NCI-H2196 treated with DMSO at 0.1 percent for 48 hours (cell line): ENCODE results near the gene ANKLE1.
"Not testable (repeated sequence)": the region's sequence is repeated elsewhere in the genome, so short reads cannot be mapped to it uniquely, and the experiment has no call there.

Source experiments
- DNase-seq: peaks from one replicate; lab custom pipeline; 2025; ENCODE audit not compliant: unreplicated experiment; lab: John Stamatoyannopoulos, UW

The ANKLE1 gene

GRCh38 chr19:17283504-17283996, 1.8 kb downstream of the ANKLE1 start:
- DNase-seq = no peak

- DNase-seq = no peak
Measured at GRCh38 chr19:17285415-17286135, 3.9 kb downstream of the ANKLE1 start.

GRCh38 chr19:17286263-17286662, 4.6 kb downstream of the ANKLE1 start:
- DNase-seq = no peak

GRCh38 chr19:17286752-17287151, 5.1 kb downstream of the ANKLE1 start:
- no peak for DNase-seq

- no peak for DNase-seq
Measured at GRCh38 chr19:17289489-17289888, 7.8 kb downstream of the ANKLE1 start.

GRCh38 chr19:17292301-17293074, 10.8 kb downstream of the ANKLE1 start:
- no peak for DNase-seq

- DNase-seq = no peak
Measured at GRCh38 chr19:17293605-17294004, 11.9 kb downstream of the ANKLE1 start.

- DNase-seq = no peak
Measured at GRCh38 chr19:17294051-17294891, 12.6 kb downstream of the ANKLE1 start.

GRCh38 chr19:17295551-17295950, 13.8 kb downstream of the ANKLE1 start:
- not testable (repeated sequence) for DNase-seq

- no peak for DNase-seq
Measured at GRCh38 chr19:17296273-17296672, 14.6 kb downstream of the ANKLE1 start.

- DNase-seq = no peak
Measured at GRCh38 chr19:17296976-17297375, 15.3 kb downstream of the ANKLE1 start.

- no peak for DNase-seq
Measured at GRCh38 chr19:17300992-17301619, 19.4 kb downstream of the ANKLE1 start.

GRCh38 chr19:17302391-17303166, 20.9 kb downstream of the ANKLE1 start:
- DNase-seq = no peak

- DNase-seq = peak; percentile 90
Measured at GRCh38 chr19:17303167-17303939, 21.7 kb downstream of the ANKLE1 start, which contains the start of gene ABHD8. ABHD8 (minus strand) TSS chr19:17303425; CDS start chr19:17301616, 1,809 bp downstream.

- no peak for DNase-seq
Measured at GRCh38 chr19:17303940-17304267, 22.2 kb downstream of the ANKLE1 start.

- DNase-seq = no peak
Measured at GRCh38 chr19:17304386-17305215, 22.9 kb downstream of the ANKLE1 start.

GRCh38 chr19:17305216-17305516, 23.5 kb downstream of the ANKLE1 start:
- no peak for DNase-seq

GRCh38 chr19:17305517-17306284, 24.0 kb downstream of the ANKLE1 start, which contains the start of gene MRPL34:
MRPL34 (plus strand) TSS chr19:17305872; CDS start chr19:17305893, 21 bp downstream.
- peak; percentile 99 for DNase-seq
